ENCODE results near the gene PPCDC.

GRCh38 chr15:75054172-75054897 is 30.9 kb downstream of the PPCDC start:
- no peak for TF ChIP-seq CTCF (IDR thresholded peaks at IDR 0.05; ENCODE audit: low read depth, low read length, missing input control)
- TF ChIP-seq RXRA (IDR thresholded peaks at IDR 0.05), result no peak
